GM12891 (cell line): ENCODE data around the gene OR2K2.

Source experiments
- POLR2A ChIP-seq: IDR thresholded peaks from 2 replicates; pipeline ENCODE4 v1.6.1; 2011; ENCODE audit warnings: low read depth, low read length, control low read depth
- SPI1 ChIP-seq: IDR thresholded peaks from 2 replicates; pipeline ENCODE4 v1.6.1; 2011; ENCODE audit warnings: low read depth, low read length, control low read depth
- TAF1 ChIP-seq: IDR thresholded peaks from 2 replicates; pipeline ENCODE4 v1.6.1; 2011; ENCODE audit warnings: low read depth, low read length, control low read depth

- no peak for TF ChIP-seq POLR2A
- TF ChIP-seq TAF1 = no peak
- no peak for TF ChIP-seq SPI1
Measured at GRCh38 chr9:111316796-111317195, 13.2 kb downstream of the OR2K2 start.
